8988T (cell line): ENCODE measurements around the gene CCM2.

ENCODE experiments used
- DNase-seq: peaks from one replicate; pipeline ENCODE4 v3.0.0; 2011

CCM2 gene

GRCh38 chr7:45035893-45036292 is 35.9 kb downstream of the CCM2 start:
- DNase-seq, result no peak

GRCh38 chr7:45036317-45036716 is 36.3 kb downstream of the CCM2 start:
- no peak for DNase-seq

- no peak for DNase-seq
These were observed 36.8 kb downstream of the CCM2 start for GRCh38 chr7:45036796-45037195.

GRCh38 chr7:45037876-45038275 is 37.9 kb downstream of the CCM2 start:
- no peak for DNase-seq

- no peak for DNase-seq
These were observed 39.1 kb downstream of the CCM2 start for GRCh38 chr7:45039106-45039505.

- DNase-seq, result no peak
These were observed 44.3 kb downstream of the CCM2 start for GRCh38 chr7:45044338-45044737.

GRCh38 chr7:45048748-45049147 is 48.7 kb downstream of the CCM2 start:
- DNase-seq, result no peak

- no peak for DNase-seq
These were observed 50.2 kb downstream of the CCM2 start for GRCh38 chr7:45050198-45050597.

GRCh38 chr7:45052011-45052410 is 52.0 kb downstream of the CCM2 start:
- no peak for DNase-seq

GRCh38 chr7:45053401-45053800 is 53.4 kb downstream of the CCM2 start:
- no peak for DNase-seq

GRCh38 chr7:45053941-45054340 is 53.9 kb downstream of the CCM2 start:
- DNase-seq, result no peak

- DNase-seq, result no peak
These were observed 54.4 kb downstream of the CCM2 start for GRCh38 chr7:45054442-45054841.

- DNase-seq, result no peak
These were observed 55.0 kb downstream of the CCM2 start for GRCh38 chr7:45055016-45055415.

- DNase-seq, result no peak
These were observed 55.7 kb downstream of the CCM2 start for GRCh38 chr7:45055594-45056219.

GRCh38 chr7:45057878-45058277 is 57.9 kb downstream of the CCM2 start:
- DNase-seq, result no peak

- DNase-seq, result no peak
These were observed 60.3 kb downstream of the CCM2 start for GRCh38 chr7:45060295-45060694.

- DNase-seq, result no peak
These were observed 61.4 kb downstream of the CCM2 start for GRCh38 chr7:45061352-45061751.

- DNase-seq, result no peak
These were observed 61.9 kb downstream of the CCM2 start for GRCh38 chr7:45061806-45062425.

- DNase-seq, result no peak
These were observed 64.2 kb downstream of the CCM2 start for GRCh38 chr7:45064047-45064725.

GRCh38 chr7:45065031-45065995 is 65.3 kb downstream of the CCM2 start:
- no peak for DNase-seq

- DNase-seq, result no peak
These were observed 66.4 kb downstream of the CCM2 start for GRCh38 chr7:45066409-45066808.

GRCh38 chr7:45067582-45067981 is 67.6 kb downstream of the CCM2 start:
- DNase-seq, result no peak
